SJSA1 (cell line): Measurements from ENCODE around the gene WBP4. TPM values are rescaled to one million over a fixed set of nuclear protein-coding genes. Genes with fewer than 3 reads are reported as not detected.
A peak's percentile ranks its signal among the peaks of the same experiment; 100 is the strongest.

Source experiments
- DNase-seq, 2 experiments: peaks; one replicate each; pipeline ENCODE4 v3.0.0-alpha.2; 2015 to 2020; ENCODE audit warnings: low spot score in 2 of 2, low read depth in 1 of 2
- H3K27ac ChIP-seq: fragments of 250-450 bp; sonication (Bioruptor Pico); 2 replicates; pipeline ENCODE4 v1.5.1; 2020; ENCODE audit warnings: mild to moderate bottlenecking, moderate library complexity
- H3K27me3 ChIP-seq: fragments of 250-450 bp; sonication (Bioruptor Pico); replicated peaks from 2 replicates; pipeline ENCODE4 v1.5.1; 2020; ENCODE audit warnings: mild to moderate bottlenecking, moderate library complexity
- H3K36me3 ChIP-seq: fragments of 250-450 bp; sonication (Bioruptor Pico); 2 replicates; pipeline ENCODE4 v1.5.1; 2020; ENCODE audit warnings: mild to moderate bottlenecking
- H3K4me1 ChIP-seq: fragments of 250-450 bp; sonication (Bioruptor Pico); replicated peaks from 2 replicates; pipeline ENCODE4 v1.6.1; 2021; ENCODE audit warnings: mild to moderate bottlenecking
- H3K4me3 ChIP-seq: fragments of 250-450 bp; sonication (Bioruptor Pico); 2 replicates; pipeline ENCODE4 v1.5.1; 2020; ENCODE audit warnings: mild to moderate bottlenecking
- H3K9me3 ChIP-seq: fragments of 250-450 bp; sonication (Bioruptor Pico); replicated peaks from 2 replicates; pipeline ENCODE4 v1.5.1; 2020; ENCODE audit warnings: mild to moderate bottlenecking
- total RNA-seq: library from RNA; depleted of rRNA; stranded (reverse); fragments of >200 nt; shearing (Covaris generic); gene quantifications from 2 replicates; pipeline ENCODE4 v1.2.3, GENCODE V29; 2014; rRNA removed

Gene WBP4
- 11.7 and 12.4 TPM in 2 replicates for total RNA-seq

GRCh38 chr13:41061075-41061913, at the start of gene WBP4:
WBP4 (plus strand) TSS chr13:41061509; CDS start chr13:41061674, 165 bp downstream.
- peak; percentile 92 to 99 for DNase-seq

GRCh38 chr13:41012536-41012935, 48.8 kb upstream of the WBP4 start:
- no peak overlapping the region for H3K27ac ChIP-seq
- H3K4me3 ChIP-seq = no peak overlapping the region
- no peaks in the 10 kb centered on the region for H3K27me3 ChIP-seq
- H3K36me3 ChIP-seq = no peaks in the 10 kb centered on the region
- DNase-seq = no peak
- peaks cover 4% of the 10 kb centered on the region; the same call in 1 of the 2 replicates for H3K4me1 ChIP-seq
- no peaks in the 10 kb centered on the region for H3K9me3 ChIP-seq

More at GRCh38 chr13:41061075-41061913, at the start of gene WBP4:
- H3K4me3 ChIP-seq = peak within 1 kb of the TSS; percentile 73
- no peaks in the 10 kb centered on the region for H3K9me3 ChIP-seq
- H3K36me3 ChIP-seq = peaks cover 21% of the 10 kb centered on the region
- peaks cover 35% of the 10 kb centered on the region for H3K4me1 ChIP-seq
- no peaks in the 10 kb centered on the region for H3K27me3 ChIP-seq
- H3K27ac ChIP-seq = peak within 1 kb of the TSS; percentile 80

GRCh38 chr13:41013835-41014234, 47.5 kb upstream of the WBP4 start:
- no peak overlapping the region for H3K4me3 ChIP-seq
- H3K27ac ChIP-seq = no peak overlapping the region
- no peaks in the 10 kb centered on the region for H3K36me3 ChIP-seq
- H3K4me1 ChIP-seq = peaks cover 4% of the 10 kb centered on the region; the same call in 1 of the 2 replicates
- no peaks in the 10 kb centered on the region for H3K27me3 ChIP-seq
- no peak for DNase-seq
- no peaks in the 10 kb centered on the region for H3K9me3 ChIP-seq

GRCh38 chr13:41015920-41016319, 45.4 kb upstream of the WBP4 start:
- no peaks in the 10 kb centered on the region for H3K36me3 ChIP-seq
- DNase-seq = no peak
- H3K4me1 ChIP-seq = peaks cover 10% of the 10 kb centered on the region; the same call in 1 of the 2 replicates

GRCh38 chr13:41017159-41017558, 44.1 kb upstream of the WBP4 start:
- Histone ChIP-seq H3K27ac (peak overlapping the region; percentile 3; the same call in 1 of the 2 replicates), H3K4me3 (no peak overlapping the region), H3K36me3 (no peaks in the 10 kb centered on the region), H3K9me3 (no peaks in the 10 kb centered on the region), H3K4me1 (peaks cover 10% of the 10 kb centered on the region; the same call in 1 of the 2 replicates), H3K27me3 (no peaks in the 10 kb centered on the region)
- DNase-seq = no peak

More at GRCh38 chr13:41015920-41016319, 45.4 kb upstream of the WBP4 start:
- Histone ChIP-seq H3K27me3 (no peaks in the 10 kb centered on the region), H3K27ac (no peak overlapping the region), H3K9me3 (no peaks in the 10 kb centered on the region), H3K4me3 (no peak overlapping the region)

GRCh38 chr13:41017817-41018601, 43.3 kb upstream of the WBP4 start:
- H3K9me3 ChIP-seq = no peaks in the 10 kb centered on the region
- DNase-seq = peak in 1 of 2 experiments; percentile 42
- H3K4me3 ChIP-seq = peak overlapping the region; percentile 33

GRCh38 chr13:41018602-41018948, 42.7 kb upstream of the WBP4 start:
- Histone ChIP-seq H3K27ac (peak overlapping the region; percentile 80), H3K9me3 (no peaks in the 10 kb centered on the region), H3K36me3 (no peaks in the 10 kb centered on the region), H3K27me3 (no peaks in the 10 kb centered on the region), H3K4me1 (peaks cover 10% of the 10 kb centered on the region; the same call in 1 of the 2 replicates), H3K4me3 (peak overlapping the region; percentile 33)
- no peak for DNase-seq

More at GRCh38 chr13:41017817-41018601, 43.3 kb upstream of the WBP4 start:
- H3K27ac ChIP-seq = peak overlapping the region; percentile 3; the same call in 1 of the 2 replicates
- H3K27me3 ChIP-seq = no peaks in the 10 kb centered on the region
- peaks cover 10% of the 10 kb centered on the region; the same call in 1 of the 2 replicates for H3K4me1 ChIP-seq
- no peaks in the 10 kb centered on the region for H3K36me3 ChIP-seq

- DNase-seq = peak in 1 of 2 experiments; percentile 63
- no peaks in the 10 kb centered on the region for H3K27me3 ChIP-seq
- no peaks in the 10 kb centered on the region for H3K36me3 ChIP-seq
- peaks cover 10% of the 10 kb centered on the region; the same call in 1 of the 2 replicates for H3K4me1 ChIP-seq
- H3K4me3 ChIP-seq = peak within 1 kb of the TSS; percentile 33
- peak within 1 kb of the TSS; percentile 80 for H3K27ac ChIP-seq
- no peaks in the 10 kb centered on the region for H3K9me3 ChIP-seq
Measured at GRCh38 chr13:41019011-41019487, 42.3 kb upstream of the WBP4 start, which contains the start of gene ELF1. ELF1 (minus strand) TSS chr13:41019316; CDS start chr13:40982054, 37,262 bp downstream.

- no peaks in the 10 kb centered on the region for H3K9me3 ChIP-seq
Measured at GRCh38 chr13:41019578-41020347, 41.5 kb upstream of the WBP4 start.

GRCh38 chr13:41025518-41025917, 35.8 kb upstream of the WBP4 start:
- H3K36me3 ChIP-seq = no peaks in the 10 kb centered on the region
- no peak overlapping the region for H3K4me3 ChIP-seq
- H3K27ac ChIP-seq = no peak overlapping the region
- no peak for DNase-seq
- H3K4me1 ChIP-seq = no peaks in the 10 kb centered on the region
- H3K9me3 ChIP-seq = no peaks in the 10 kb centered on the region
- no peaks in the 10 kb centered on the region for H3K27me3 ChIP-seq

More at GRCh38 chr13:41019578-41020347, 41.5 kb upstream of the WBP4 start:
- Histone ChIP-seq H3K4me3 (no peak overlapping the region), H3K27ac (no peak overlapping the region), H3K4me1 (peaks cover 10% of the 10 kb centered on the region; the same call in 1 of the 2 replicates), H3K27me3 (no peaks in the 10 kb centered on the region), H3K36me3 (no peaks in the 10 kb centered on the region)
- no peak for DNase-seq

GRCh38 chr13:41026788-41027187, 34.5 kb upstream of the WBP4 start:
- H3K36me3 ChIP-seq = no peaks in the 10 kb centered on the region
- no peaks in the 10 kb centered on the region for H3K27me3 ChIP-seq
- H3K4me3 ChIP-seq = no peak overlapping the region
- DNase-seq = no peak
- no peaks in the 10 kb centered on the region for H3K4me1 ChIP-seq
- H3K9me3 ChIP-seq = no peaks in the 10 kb centered on the region
- no peak overlapping the region for H3K27ac ChIP-seq

- no peak overlapping the region for H3K4me3 ChIP-seq
- no peak for DNase-seq
- H3K27ac ChIP-seq = no peak overlapping the region
- H3K9me3 ChIP-seq = no peaks in the 10 kb centered on the region
- H3K36me3 ChIP-seq = no peaks in the 10 kb centered on the region
- H3K4me1 ChIP-seq = no peaks in the 10 kb centered on the region
- no peaks in the 10 kb centered on the region for H3K27me3 ChIP-seq
Measured at GRCh38 chr13:41028051-41028450, 33.3 kb upstream of the WBP4 start.

GRCh38 chr13:41029629-41030028, 31.7 kb upstream of the WBP4 start:
- DNase-seq = no peak
- Histone ChIP-seq H3K4me1 (no peaks in the 10 kb centered on the region), H3K9me3 (no peaks in the 10 kb centered on the region), H3K4me3 (no peak overlapping the region), H3K27ac (no peak overlapping the region), H3K36me3 (no peaks in the 10 kb centered on the region), H3K27me3 (no peaks in the 10 kb centered on the region)
